ENCODE data around the gene PSTPIP1.

PSTPIP1 gene

DNA sequence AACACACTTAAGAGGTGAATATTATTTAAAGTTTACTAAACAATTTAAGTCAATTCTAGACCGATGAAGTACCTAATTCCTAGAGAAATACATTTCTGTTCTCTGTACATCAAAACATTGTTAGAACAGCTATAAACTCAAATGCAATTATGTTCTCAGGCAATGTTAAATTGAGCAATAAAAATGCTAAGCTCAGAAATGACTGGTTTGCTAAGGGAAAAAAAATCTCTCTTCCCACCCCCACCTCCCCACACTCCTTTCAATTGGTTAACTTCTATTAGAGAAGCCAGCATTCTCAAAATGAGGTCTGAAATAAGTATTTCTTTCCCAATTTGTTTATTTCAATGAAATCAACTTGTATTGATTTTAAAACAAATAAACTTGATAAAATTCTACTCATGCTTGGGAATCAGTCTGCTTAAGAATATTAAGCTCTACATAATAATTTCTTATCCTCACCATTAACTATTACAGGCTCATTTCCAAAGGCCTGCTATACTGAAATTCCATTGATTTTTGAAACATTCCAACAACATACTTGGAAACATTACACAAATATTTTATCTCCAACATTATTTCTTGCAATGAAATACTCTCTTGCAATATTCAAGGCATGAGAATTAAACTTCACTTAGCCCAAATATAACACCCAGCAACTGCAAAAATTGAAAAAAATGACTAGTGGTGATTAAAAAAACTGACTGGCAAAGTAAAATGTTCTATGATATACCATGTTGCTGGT lies 53.4 kb downstream of the PSTPIP1 start:
- TF ChIP-seq, protein P1, sequence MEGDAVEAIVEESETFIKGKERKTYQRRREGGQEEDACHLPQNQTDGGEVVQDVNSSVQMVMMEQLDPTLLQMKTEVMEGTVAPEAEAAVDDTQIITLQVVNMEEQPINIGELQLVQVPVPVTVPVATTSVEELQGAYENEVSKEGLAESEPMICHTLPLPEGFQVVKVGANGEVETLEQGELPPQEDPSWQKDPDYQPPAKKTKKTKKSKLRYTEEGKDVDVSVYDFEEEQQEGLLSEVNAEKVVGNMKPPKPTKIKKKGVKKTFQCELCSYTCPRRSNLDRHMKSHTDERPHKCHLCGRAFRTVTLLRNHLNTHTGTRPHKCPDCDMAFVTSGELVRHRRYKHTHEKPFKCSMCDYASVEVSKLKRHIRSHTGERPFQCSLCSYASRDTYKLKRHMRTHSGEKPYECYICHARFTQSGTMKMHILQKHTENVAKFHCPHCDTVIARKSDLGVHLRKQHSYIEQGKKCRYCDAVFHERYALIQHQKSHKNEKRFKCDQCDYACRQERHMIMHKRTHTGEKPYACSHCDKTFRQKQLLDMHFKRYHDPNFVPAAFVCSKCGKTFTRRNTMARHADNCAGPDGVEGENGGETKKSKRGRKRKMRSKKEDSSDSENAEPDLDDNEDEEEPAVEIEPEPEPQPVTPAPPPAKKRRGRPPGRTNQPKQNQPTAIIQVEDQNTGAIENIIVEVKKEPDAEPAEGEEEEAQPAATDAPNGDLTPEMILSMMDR (IDR thresholded peaks at IDR 0.05; ENCODE audit: low read depth, low read length, missing control alignments): no peak
- DNase-seq (ENCODE audit: low read depth): no peak
- no peak overlapping the region for H3K4me3 ChIP-seq (ENCODE audit: low read depth, low read length)

- no peak for DNase-seq (ENCODE audit: low read depth)
- no peak overlapping the region for H3K4me3 ChIP-seq (ENCODE audit: low read depth, low read length)
- TF ChIP-seq, protein P1 (IDR thresholded peaks at IDR 0.05; ENCODE audit: low read depth, low read length, missing control alignments): no peak
Measured at GRCh38 chr15:77052556-77052955, 57.6 kb downstream of the PSTPIP1 start.

DNA sequence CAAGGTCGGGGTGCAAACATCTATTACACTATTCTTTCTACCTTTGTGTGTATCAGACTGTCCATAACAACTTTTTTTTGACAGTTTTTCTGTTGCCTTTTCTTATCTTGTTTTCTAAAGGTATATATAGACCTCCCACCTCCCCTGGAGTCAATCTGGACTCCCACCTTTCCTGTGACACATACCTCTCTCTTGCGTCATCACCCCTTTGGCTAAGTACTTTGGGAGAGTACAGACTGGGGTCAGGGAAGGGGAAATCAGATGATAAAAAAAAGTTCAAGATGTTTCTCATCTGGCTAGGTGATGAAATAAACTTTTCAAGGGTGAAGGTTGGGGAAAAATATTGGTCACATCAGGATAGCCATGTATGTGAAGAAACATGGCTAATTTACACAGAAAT lies 58.8 kb downstream of the PSTPIP1 start:
- no peak overlapping the region for H3K4me3 ChIP-seq (ENCODE audit: low read depth, low read length)
- TF ChIP-seq, protein P1 (IDR thresholded peaks at IDR 0.05; ENCODE audit: low read depth, low read length, missing control alignments): no peak
- DNase-seq (ENCODE audit: low read depth): no peak

DNA sequence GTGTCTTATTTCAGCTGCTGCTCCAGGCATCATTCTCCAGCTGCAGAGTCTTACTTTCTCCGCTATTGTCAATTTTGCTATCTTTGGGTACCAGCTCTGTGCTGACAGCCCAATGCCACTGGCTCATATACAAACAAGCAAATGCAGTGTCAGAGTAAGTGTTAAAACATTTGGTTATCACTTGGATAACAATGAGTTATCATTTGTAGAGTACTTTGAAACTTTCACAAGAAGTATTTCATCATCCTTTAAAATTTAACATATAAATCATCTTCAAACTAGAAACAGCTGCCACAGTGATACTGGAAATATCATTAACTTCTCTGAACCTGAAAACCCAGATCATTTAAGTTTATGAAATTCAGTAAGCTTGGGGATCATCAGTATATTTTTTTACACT lies 62.1 kb downstream of the PSTPIP1 start:
- no peak overlapping the region for H3K4me3 ChIP-seq (ENCODE audit: low read depth, low read length)
- TF ChIP-seq, protein P1 (IDR thresholded peaks at IDR 0.05; ENCODE audit: low read depth, low read length, missing control alignments): no peak
- no peak for DNase-seq (ENCODE audit: low read depth)

DNA sequence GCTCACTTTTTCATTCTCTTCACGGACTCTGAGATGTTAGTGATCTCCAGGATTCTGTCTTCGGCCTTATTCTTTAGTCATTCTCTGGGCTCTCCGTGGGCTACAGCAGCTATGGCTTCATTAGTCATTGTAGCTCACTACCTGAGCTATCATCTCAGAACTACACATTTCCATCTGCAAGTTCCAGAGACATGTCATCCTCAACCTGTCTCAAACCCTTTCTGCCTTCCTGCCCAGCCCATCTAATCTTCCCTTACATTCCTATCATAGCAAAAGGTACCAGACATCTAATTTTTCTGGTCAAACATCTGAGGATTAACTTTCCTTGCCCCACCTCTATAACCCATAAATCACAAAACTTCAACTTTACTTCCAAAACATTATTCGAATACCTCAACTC lies 62.8 kb downstream of the PSTPIP1 start:
- no peak overlapping the region for H3K4me3 ChIP-seq (ENCODE audit: low read depth, low read length)
- TF ChIP-seq, protein P1 (IDR thresholded peaks at IDR 0.05; ENCODE audit: low read depth, low read length, missing control alignments): no peak
- no peak for DNase-seq (ENCODE audit: low read depth)

- DNase-seq (ENCODE audit: low read depth): no peak
- H3K4me3 ChIP-seq (ENCODE audit: low read depth, low read length): no peak overlapping the region
- TF ChIP-seq, protein P1 (IDR thresholded peaks at IDR 0.05; ENCODE audit: low read depth, low read length, missing control alignments): no peak
Measured at GRCh38 chr15:77058468-77058867, 63.5 kb downstream of the PSTPIP1 start.

DNA sequence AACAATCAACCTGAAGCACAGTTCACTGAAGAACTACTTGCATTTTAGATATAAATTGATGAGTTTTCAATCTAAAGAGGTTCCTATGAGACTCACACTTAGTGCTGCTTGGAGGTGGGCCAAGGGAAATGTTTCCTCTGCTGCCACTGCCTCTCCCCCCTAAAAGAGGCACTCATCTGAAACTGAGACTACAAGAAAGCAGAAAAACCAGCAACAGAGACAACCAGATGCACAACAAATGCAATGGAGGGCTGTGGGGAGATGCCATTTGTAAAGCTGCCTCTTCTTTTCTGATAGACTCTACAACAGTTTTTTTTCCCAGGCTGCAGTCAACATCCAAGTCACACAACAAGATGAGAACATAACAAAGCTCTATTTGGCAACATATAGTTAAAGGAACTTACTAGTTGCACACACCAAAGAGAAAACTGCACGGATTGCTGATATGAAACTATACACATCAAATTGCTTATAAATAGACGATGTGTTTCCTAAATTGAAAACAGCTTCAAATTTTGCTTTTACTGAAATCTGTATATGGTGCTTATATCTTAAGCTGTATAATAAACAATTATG lies 64.9 kb downstream of the PSTPIP1 start:
- peak overlapping the region; percentile 7; the same call in 1 of the 2 replicates for H3K4me3 ChIP-seq (ENCODE audit: low read depth, low read length)
- TF ChIP-seq, protein P1 (IDR thresholded peaks at IDR 0.05; ENCODE audit: low read depth, low read length, missing control alignments): no peak
- peak; percentile 53 for DNase-seq (ENCODE audit: low read depth)

Measured in GM12864 (cell line).